HG03039 (cell line): Measurements from ENCODE around the gene ARHGAP19.

Experiments
- ATAC-seq: cut with Tn5 transposase; IDR thresholded peaks from one replicate; pipeline ENCODE4 v1.9.1; 2021; ENCODE audit warnings: mild to moderate bottlenecking, moderate library complexity; ENCODE audit not compliant: unreplicated experiment

The ARHGAP19 gene

GRCh38 chr10:97197030-97197500, 95.4 kb downstream of the ARHGAP19 start:
- ATAC-seq = no peak

GRCh38 chr10:97196223-97197029, 96.0 kb downstream of the ARHGAP19 start:
- ATAC-seq = peak; percentile 61

GRCh38 chr10:97195706-97196222, 96.7 kb downstream of the ARHGAP19 start:
- ATAC-seq = no peak

GRCh38 chr10:97192952-97193435, 99.4 kb downstream of the ARHGAP19 start:
- ATAC-seq = no peak

DNA sequence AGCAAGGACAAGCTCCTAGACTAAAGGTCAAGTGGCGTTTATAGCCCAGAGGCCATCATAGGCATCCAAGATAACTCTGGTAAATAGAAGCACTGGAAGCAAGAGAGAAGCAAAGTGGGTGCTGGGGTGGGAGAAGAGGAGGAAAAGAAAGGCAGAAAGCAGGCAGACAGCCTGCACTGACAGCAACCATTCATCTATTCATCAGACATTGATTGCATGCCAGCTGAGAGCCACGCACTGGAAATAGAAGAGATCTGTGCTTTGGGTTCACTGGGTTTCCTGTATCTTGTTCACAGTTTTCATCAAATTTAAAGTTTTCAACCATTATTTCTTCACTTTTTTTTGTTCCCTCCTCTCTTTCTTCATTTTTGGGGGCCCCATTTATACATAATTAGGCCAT, 102.0 kb downstream of the ARHGAP19 start:
- no peak for ATAC-seq

DNA sequence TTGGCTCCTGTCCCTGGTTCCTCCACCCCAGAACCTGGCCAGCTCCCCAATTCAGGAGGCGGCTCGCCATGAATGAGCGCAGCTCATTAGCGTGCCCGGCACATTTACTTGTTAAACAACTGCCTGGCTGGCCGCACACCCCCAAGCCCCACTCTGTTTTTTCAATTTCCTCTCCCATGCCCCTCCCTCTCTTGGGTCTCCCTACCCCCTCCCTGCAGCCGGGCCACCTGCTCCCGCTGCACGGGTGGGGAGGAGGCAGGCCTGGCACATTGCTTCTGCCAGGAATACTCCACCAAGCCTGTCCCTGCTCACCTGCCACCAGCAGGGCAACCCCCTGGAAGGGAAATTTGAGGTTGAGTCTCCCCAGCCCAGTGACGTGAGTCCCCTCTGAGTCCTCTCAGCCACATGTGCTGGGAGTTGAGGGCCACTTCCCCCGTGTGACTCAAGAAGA, 104.2 kb downstream of the ARHGAP19 start:
- ATAC-seq = no peak

- ATAC-seq = no peak
Observed at GRCh38 chr10:97186911-97187310, 105.5 kb downstream of the ARHGAP19 start.

GRCh38 chr10:97185326-97186058, 106.9 kb downstream of the ARHGAP19 start, which contains the start of gene SLIT1:
Gene SLIT1, minus strand, starts transcription at chr10:97185959. Its CDS starts 285 bp downstream, at chr10:97185674.
- no peak for ATAC-seq

DNA sequence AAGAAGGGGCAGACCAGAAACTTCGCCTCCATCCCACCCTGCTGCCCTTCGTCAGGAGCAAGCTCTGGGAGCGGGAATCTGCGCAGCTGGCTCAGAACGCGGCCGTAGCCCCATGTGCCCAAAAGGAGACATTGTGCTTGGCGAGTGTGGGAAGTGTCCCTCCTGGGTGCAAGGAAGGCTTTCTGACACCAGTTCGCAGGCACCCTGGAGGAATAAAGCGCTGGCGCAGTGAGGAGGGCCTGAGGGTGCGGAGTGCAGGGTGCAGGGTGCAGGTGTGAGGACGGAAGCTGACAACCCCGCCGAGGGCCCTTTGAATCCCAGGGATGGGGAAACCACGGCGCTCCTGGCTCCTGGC, 107.5 kb downstream of the ARHGAP19 start:
- ATAC-seq = no peak

GRCh38 chr10:97183314-97183713, 109.1 kb downstream of the ARHGAP19 start:
- ATAC-seq = no peak

GRCh38 chr10:97182288-97182990, 110.0 kb downstream of the ARHGAP19 start:
- no peak for ATAC-seq

- no peak for ATAC-seq
Observed at GRCh38 chr10:97180986-97181385, 111.5 kb downstream of the ARHGAP19 start.

GRCh38 chr10:97180363-97180755, 112.1 kb downstream of the ARHGAP19 start:
- no peak for ATAC-seq

DNA sequence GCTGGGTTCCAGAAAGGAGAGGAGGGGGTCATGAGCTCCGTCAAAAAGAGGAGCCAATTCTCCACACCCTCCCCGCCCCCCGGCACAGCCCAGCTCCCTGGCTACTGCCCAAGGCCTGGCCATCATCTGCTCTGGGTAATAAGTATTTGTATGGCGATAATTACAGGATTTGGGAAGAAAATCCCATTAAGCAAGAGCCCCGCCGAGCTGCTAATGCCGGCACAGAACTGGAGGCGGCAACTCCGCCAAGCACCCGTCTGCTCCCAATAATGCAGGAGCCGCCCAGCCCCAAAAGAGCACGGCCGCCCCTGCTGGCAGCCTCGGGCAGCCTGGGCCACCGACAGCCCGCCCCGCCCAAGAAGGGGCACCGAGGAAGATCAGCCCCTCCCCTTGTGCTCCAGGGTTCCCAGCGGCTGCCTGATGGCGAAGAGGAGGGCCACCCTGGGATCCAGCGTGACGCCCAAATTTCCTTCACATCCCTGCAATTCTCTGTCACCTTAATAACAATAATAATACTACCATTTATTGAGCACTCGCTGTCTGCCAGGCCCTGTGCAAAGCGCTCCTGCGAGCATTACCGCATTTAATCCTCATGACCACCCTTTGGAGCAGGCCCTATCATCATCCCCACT, 112.6 kb downstream of the ARHGAP19 start:
- ATAC-seq = no peak

DNA sequence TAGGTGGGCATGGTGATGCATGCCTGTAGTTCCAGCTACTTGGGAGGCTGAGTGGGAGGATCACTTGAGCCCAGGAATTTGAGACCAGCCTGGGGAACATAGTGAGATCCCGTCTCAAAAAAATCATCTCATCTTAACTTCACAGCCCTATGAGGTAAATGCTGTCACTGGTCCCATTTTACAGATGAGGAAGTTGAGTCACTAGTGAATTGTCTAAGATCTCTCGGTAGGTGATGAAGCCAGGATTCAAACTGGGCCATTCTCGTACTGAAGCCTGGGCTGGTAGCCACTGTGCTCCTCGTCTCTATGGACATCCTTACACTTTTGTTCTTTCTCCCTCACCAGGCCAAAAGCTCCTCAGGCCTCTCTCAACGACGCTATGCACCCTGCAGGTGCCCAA, 113.1 kb downstream of the ARHGAP19 start:
- ATAC-seq = no peak

DNA sequence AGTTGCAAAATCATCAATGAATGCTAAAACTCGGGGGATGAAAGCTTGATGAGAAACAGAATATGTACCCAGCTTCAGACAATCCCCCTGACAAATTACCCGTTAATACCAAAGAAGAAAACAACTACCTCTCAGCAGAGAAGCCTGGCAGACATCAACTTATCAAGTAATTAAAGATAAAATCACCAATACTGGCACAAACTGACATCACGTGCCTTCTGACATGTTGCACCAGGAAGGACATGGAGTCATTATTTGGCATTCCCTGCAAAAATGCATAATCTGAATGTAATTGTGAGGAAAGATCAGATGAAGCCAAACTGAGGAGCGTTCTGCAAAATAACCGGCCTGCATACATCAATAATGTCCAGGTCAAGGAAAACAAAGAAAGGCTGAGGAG, 114.4 kb downstream of the ARHGAP19 start:
- ATAC-seq = no peak

DNA sequence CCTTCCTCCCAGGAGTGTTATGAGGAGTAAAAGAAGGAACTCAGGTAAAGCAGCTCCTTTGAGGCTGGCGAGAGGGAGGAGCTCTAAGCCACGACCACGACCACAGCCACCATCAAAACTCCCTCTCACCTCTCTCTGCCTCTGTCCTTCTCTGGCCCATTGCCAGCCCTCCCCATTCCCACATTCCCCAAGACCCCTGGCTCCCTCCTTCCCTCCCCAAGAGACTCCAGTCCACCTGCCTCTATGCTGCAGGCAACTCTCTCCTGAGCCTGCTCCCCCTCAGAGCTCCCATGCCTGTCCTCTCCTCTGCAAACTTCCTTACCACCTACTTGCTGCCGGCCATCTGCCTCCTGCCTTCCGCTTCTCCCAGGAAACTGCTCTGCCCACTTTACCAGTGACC, 116.2 kb downstream of the ARHGAP19 start:
- ATAC-seq = no peak

GRCh38 chr10:97175586-97175985, 116.9 kb downstream of the ARHGAP19 start:
- no peak for ATAC-seq

- ATAC-seq = no peak
Observed at GRCh38 chr10:97174941-97175340, 117.5 kb downstream of the ARHGAP19 start.

GRCh38 chr10:97174276-97174775, 118.1 kb downstream of the ARHGAP19 start:
- ATAC-seq = no peak
